ENCODE measurements around the gene MINDY3.
"Not testable (repeated sequence)": the region's sequence is repeated elsewhere in the genome, so short reads cannot be mapped to it uniquely, and the experiment has no call there.

The MINDY3 gene

DNA sequence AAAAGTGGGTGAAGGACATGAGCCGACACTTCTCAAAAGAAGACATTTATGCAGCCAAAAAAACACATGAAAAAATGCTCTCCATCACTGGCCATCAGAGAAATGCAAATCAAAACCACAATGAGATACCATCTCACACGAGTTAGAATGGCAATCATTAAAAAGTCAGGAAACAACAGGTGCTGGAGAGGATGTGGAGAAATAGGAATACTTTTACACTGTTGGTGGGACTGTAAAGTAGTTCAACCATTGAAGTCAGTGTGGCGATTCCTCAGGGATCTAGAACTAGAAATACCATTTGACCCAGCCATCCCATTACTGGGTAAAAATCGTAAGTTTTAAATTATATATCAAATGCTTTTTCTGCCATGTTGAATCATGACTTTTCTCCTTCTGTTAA lies 85.8 kb downstream of the MINDY3 start:
- not testable (repeated sequence) for DNase-seq

DNA sequence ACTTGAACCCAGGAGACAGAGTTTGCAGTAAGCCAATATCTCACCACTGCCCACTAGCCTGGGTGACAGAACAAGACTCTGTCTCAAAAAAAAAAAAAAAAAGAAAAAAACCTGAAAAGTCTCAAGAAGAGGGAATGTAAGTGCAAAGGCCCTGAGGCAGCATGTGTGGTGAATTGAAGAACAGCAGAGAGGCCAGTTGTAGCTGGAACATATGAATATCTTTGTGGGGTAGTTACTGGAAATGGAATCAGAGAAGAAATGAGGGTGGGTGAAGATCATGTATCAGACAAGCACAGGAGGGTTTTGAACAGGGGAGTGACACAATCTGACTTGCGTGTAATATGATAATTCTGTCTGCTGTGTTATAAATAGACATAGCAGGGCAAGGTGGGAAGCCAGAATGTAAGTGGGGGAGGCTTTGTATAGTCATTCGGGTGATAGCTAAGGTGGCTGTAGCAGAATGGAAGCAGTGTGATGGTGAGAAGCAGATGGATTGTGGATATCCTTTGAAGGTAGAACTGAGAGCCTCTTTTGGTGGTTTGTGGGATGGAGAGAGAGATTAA lies 95.3 kb downstream of the MINDY3 start:
- DNase-seq: no peak

DNA sequence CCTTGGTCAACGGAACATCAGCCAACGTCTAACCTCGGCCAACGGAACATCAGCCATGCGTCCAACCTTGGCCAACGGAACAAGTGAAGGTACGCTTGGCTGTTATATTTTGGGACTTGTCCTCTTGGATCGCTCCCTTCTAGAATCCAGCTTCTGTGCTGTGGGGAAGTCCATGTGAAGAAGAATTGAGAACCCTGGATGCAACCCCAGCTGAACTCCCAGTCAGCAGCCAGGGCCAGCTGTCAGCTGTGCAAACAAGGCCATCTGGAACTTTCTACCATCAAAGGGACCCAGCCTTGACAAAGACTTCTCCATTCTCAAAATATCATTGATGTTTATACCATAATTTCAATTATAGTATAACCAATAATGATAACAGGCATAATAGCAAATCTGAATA lies 97.3 kb downstream of the MINDY3 start:
- DNase-seq: no peak

DNA sequence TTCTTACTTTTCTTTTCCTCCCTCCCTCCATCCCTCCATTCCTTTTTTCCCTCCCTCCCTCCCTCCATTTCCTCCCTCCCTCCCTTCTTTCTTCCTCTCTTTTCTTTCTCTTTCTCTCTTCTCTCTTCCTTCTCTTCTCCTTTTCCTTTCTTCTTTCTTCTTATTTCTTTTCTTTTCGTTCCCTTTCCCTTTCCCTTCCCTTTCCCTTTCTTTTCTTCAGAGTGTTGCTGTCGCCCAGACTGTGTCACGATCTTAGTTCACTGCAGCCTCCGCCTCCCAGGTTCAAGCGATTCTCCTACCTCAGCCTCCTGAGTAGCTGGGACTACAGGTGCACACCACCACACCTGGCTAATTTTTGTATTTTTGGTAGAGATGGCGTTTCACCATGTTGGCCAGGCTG lies 98.1 kb downstream of the MINDY3 start:
- DNase-seq: not testable (repeated sequence)

DNA sequence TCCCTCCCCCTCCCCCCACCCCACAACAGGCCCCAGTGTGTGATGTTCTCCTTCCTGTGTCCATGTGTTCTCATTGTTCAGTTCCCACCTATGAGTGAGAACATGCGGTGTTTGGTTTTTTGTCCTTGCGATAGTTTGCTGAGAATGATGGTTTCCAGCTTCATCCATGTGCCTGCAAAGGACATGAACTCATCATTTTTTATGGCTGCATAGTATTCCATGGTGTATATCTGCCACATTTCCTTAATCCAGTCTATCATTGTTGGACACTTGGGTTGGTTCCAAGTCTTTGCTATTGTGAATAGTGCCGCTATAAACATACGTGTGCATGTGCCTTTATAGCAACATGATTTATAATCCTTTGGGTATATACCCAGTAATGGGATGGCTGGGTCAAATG lies 99.1 kb downstream of the MINDY3 start:
- DNase-seq: not testable (repeated sequence)

DNA sequence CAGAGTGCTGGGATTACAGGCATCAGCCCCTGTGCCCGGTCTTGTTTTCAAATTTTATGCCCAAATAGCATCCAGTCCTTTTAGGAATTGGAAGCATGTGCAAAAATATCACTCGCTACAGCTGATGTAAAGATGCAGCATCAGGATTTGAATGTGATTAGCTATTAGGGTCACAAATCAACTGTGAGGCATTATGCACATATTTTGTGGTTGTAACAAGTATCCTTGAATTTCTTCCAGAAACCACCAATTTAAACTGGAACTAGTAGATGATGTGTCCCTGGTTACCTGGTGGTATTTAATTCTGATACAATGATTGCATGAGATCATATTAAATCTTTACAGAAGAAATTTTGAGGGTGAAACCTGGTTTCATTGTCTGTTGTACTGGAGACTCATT lies 99.6 kb downstream of the MINDY3 start:
- DNase-seq: no peak

DNA sequence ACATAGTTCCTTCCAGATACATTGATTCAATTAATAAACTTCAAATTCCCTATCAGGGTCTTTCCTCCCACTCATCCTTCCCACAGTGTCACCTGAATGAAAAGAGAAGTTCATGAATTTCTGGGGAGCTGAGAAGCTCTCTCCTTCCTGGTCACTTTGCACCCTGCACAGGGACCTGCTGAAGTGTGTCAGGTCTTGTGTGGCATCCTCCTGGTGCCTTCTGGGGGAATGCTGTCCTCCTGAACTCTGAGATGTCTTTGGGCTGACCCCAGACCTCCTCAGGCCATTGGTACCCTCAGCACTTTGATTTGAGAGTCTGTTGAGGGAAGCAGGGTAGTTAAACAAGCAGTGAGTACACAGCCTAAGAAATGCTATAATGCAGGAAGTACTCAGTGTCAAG lies 101.0 kb downstream of the MINDY3 start:
- DNase-seq: no peak

DNA sequence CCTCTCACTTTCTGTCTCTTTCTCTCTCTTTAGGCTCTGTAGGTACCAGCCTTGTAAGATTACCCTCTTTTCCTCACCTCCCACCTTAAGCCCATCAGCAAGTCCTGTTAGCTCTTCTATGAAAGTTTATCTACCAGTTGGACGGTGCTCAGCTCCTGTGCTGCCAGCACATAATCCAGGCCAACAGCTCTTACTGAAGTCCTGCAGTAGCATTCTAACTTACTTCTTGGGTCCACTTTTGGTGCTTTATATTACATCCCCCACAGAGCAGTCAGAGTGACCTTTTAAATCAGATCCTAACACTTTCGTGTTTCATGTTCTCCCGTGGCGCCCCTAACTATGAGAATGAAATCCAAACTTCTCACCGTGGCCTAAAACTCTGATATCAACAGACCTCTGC lies 101.7 kb downstream of the MINDY3 start:
- DNase-seq: no peak

DNA sequence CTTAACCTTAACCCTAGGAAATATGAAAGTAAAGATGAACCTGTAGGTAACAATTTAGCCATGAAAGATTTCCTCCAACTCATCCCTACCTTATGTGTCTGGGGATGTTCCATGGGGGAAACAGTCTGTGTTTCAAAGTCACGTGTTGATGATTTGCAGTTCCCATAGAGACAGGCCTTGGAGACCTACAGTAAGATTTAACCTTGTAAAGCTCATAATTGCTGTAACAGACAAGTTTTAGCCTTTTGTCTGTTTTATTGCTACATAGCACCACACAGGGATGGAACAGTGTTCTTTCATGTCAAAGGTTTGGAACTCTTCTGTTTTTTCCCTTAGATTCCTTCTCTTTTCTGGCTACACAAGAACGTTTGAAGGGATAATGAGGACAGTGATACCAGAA lies 105.4 kb downstream of the MINDY3 start:
- DNase-seq: no peak

DNA sequence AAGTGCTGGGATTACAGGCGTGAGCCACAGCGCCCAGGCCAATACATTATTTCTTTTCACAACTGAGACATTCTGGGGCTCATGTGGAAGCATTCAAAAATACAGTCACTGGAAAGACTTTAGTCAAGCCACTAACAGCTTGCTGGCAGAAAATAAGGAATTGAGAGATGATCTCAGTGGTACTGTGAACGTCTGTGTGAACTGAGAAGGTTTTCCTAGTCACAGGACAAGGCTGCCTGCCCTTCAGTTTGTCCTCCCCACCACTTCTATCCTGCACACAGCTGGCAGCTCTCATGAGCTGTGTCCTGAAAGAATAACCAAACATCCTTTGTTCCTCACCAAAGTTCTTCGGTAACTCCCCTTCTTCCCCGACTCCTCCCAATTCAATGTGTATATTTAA lies 109.3 kb downstream of the MINDY3 start:
- no peak for DNase-seq

DNA sequence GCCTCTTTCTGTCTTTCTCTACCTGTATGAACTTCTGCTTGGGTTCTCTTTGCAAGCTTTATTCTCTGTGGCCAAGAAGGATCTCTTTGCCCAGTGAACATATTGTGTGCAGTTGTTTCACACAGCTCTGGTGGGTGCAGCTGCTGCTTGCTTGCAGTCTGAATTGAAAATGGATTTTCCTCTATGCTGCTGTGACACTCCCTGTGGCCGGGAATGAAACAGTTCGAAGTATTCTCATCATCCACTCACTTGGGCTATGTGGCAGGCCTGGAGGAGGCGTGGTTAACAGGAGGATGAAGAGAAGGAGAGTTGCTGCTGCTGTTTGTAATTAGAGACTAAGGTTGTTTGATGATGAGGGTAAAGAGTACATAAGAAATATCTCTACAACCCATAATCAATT lies 112.2 kb downstream of the MINDY3 start:
- DNase-seq: no peak

DNA sequence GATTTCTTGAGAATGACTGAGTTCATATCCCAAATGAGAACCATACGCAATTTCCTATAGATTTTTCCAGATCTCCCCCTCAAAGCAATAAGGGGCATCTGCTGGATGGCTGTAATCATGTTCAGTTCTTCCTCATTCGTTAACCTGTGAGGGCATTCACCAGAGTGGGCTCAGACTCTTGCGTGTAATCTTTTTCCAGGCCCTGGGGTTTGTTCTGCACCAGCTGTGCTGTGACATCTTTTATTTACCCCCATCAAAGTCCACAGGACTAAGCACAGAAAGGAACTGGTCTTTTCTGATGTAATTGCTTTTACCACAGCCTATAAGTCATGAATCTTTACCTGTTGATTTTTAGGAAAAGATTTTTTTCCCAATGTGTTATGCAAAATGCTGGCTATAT lies 112.7 kb downstream of the MINDY3 start:
- no peak for DNase-seq

DNA sequence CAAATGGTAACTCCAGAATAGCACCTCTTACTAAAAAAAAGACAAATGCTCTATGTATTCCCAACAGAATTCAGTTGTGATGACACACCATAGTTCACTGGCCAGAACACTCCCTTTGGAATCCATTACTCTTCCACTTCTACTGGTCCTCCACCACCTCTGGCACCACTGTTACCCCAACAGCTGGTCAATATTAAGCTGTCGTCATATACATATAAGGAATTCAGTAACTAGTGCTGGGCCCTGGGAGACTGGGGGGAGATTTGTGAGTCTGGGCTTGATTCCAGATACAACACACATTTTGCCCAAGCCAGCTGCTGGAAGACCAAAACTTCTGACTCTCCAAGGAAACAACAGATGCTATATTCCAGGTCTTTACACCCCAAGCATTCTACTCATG lies 114.6 kb downstream of the MINDY3 start:
- DNase-seq: no peak

DNA sequence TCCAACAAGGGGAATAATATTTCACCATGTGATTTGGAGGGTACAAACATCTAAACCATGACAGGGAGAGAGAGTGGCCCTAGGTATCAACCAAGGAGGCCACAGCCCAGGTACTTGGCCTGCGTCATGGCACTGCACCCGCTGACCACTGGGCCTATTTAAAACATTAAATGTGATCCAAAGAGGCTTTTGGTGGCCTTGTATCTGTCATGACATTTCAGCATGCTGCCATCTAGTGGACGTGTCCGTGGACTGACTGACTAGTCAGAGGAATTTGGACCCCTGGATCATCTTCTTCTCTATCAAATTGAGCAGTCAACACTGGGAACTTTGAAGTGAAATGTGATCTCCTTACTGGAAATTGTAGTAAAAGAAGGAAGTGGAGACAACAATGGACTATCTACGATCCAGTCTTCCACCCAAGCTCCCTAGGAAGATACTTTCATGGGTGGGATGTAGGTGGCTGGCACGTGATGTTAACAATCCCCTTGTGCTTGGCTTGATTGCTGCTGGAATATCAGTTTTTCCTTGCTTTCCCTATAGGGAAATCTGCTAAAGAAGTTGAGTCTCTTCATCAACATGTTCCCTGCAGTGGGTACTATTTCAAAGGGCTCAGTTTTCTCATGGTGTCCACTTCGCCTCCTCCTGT lies 116.0 kb downstream of the MINDY3 start:
- peak; percentile 13 for DNase-seq

DNA sequence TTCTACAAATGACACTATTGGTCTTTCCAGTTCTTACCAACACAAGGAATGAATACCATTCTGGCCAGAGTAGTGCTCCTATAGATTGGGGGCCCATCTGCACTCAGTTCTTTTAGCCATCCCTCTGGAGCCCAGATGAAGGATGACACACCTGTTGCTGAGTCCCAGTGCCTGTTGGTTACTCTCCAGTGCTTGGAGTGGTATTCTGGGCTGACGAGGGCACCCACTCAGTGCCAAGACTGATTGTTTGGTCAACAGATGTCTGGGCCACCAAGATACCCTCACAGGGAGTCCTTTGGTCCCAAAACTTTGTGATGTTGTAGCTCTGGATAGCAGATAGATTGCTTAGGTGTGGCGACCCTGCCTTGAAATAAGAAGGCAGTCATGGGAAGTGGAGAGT lies 116.9 kb downstream of the MINDY3 start:
- no peak for DNase-seq

DNA sequence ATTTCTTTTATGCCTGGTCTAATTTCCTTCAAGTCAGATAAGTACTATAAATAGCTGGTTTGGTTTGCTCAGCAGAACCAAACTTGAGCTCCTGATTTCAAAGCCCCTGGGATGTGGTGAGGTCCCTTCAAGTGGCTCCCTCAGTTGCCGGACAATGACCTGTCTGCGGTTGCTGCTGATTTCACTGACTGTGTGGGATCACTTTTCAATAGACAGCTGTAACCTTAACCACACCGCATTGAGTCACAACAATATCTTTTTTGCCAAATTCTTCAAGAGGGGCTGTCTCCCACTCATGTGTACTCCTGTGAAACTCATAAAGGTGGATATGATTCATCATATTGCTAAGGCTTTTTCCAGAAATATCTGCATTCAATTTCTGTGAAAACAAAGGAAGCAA lies 117.5 kb downstream of the MINDY3 start:
- DNase-seq: no peak

DNA sequence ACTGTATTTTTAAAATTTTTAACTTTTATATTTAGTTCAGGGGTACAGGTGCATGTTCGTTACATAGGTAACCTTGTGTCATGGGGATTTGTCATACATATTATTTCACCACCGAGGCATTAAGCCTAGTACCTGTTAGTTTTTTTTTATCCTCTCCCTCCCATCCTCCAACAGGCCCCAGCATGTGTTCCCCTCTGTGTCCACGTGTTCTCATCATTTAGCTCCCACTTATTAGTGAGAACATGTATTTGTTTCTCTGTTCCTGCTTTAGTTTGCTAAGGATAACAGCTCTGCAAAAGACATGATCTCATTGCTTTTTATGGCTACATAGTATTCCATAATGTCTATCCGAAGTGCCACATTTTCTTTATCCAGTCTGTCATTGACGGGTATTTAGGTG lies 118.2 kb downstream of the MINDY3 start:
- DNase-seq: no peak

DNA sequence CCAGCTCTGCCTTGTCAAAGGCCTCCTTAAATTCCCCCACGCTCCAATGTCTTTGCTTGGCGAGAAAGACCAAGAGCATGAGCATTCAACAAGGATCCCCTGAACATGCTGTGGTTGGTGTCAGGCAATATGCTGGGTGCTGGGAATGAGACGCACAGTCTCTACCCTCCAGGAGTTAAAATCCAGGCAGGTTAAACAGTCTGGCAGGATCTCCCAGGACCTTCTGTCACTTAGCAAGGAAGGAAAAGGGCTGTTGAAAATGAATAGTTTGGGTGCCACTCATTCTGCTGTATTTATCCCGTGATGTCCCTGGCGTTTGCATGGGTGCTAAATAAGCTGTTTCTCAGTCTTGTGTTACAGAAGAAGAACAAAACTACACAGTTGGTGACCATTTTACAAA lies 118.7 kb downstream of the MINDY3 start:
- no peak for DNase-seq

DNA sequence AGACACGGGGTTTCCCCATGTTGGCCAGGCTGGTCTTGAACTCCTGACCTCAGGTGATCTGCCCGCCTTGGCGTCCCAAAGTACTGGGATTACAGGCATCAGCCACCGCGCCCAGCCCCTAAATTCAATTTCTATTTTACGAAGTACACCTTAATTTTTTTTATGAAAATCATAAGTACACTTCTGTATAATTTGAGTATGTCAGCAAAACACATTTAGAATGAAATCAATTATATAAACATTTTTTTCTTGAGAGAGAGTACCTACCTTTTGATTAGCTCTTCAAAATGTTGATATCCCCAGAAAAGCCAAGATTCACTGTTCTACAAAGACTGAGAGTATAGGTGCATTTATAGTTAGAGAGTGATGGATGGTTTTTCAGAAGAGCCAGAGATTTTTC lies 120.0 kb downstream of the MINDY3 start:
- DNase-seq: no peak

DNA sequence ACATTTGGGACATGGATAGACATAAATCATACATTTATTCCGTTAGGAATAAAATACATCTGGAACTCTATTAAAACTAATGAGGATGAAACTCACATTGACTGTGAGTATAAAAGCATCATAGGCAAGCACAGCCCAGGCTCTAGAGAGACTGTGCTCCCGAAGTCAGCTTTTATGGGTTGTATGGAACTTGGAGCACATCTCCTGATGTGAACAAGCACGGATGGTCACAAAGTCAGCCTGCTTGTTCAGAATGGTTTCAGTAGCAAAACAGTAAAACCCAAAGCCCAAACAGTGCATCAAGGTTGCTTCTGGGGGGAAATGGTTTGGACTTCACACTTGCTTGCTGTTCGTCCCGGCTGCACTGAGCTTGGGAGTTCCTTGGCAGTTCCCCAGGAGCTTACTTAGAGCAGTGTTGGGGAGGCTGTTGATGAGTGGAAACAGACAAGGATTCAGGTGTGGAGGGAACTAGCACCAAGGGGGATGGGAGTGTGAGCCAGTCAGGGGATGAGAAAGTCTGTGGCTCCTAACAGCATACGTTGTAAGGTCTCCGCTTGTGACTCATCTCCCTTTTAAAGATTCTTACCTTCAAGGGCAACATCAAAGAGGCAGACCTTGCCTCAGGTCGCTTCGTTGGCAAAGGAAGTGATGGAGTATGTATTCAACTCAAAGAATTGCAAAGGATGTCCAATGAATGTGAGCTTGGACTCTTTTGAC lies 120.9 kb downstream of the MINDY3 start:
- DNase-seq: no peak

DNA sequence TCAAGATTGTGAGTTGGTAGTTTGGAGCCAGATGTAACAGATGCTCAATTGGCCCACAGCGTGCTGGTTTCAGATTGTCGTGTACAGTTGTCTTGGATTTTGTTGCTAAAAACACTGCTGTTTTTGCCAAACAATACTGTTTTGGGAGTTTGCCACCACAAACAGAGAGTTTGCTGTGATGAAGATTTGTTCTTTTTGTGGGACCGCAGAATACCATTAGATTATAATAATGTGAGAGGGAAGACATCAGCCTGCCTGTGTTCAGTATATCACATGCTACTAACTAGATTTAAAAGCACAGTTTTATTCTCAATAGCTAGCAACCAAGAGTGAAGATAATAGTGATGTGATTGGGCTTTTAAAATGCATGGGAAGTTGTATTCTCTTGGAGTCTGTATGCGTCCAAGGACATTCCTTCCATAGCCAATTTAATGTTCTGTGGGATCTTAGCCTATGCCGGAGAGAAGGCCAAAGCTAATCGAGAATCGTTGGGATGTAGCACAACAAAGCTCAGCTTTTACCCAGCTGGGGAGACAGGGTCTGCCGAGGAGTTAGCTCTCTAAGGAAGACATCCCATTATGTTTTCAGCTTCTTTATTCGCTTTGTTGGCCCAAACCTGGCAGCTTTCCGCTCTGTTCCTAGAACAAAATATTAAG lies 121.9 kb downstream of the MINDY3 start:
- DNase-seq: no peak

DNA sequence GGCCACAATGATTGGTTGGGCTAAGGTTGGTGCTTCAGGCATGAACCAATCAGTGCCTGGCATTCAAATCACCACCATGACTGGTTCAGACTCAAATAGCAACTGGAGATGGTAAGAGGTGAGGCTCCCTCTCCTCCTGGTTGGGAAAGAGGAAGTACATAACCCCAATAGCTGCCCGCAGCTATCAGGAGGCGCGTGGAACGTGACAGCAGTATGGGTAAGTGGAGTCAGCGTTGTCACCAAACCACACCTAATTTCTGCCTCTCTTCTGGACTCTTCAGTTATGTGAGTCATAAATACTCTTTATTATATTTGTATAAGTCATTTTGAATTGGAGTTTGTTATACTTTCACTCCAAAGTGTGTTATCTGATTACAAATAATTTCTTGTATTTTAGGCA lies 122.7 kb downstream of the MINDY3 start:
- no peak for DNase-seq

DNA sequence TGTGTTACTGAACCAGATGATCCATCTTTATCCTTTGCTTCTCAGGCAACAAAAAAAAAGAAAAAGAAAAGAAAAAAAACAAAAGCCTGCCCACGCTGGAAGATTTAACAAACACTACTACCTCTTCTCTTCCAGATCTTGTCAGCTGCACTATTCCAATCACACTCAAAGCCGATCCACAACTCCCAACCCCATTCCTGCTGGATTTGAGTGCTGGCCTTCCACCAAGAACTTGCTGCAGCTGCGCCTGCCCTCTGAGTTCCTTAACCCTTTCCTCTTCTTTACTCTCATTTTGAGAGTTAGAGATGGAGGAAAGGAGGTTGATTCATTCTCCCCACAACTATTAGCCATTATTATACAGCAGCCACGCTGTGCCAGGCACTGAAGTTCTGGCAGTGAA lies 124.5 kb downstream of the MINDY3 start:
- no peak for DNase-seq

DNA sequence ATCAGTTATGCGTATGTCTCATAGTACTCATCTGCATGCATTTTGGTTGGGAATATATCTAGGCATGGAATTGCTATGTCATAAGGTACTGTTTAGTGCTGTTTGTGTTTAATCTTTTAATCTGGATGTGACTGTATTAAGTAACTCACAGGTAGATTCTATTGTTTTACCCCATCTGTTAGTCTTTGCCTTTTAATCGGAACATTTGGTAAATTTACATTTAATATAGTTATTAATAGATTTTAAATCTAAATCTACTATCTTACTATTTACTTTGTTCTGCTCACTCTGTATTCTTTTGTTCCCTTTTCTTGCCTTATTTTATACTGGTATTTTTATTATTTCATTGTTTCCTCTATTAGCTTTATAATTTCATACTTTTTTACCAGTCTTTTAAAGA lies 130.0 kb downstream of the MINDY3 start:
- no peak for DNase-seq
